Activated effector memory CD4-positive, alpha-beta T cell treated with anti-CD3 and anti-CD28 coated beads, Interleukin-2, amount 50 U/mL, for 16 hours (primary cell): ENCODE results near the gene SPATA31D1.
"Not testable (repeated sequence)": the region's sequence is repeated elsewhere in the genome, so short reads cannot be mapped to it uniquely, and the experiment has no call there.

Source experiments
- DNase-seq: peaks from one replicate; pipeline ENCODE4 v3.0.0-alpha.2; 2020

SPATA31D1 gene

DNA sequence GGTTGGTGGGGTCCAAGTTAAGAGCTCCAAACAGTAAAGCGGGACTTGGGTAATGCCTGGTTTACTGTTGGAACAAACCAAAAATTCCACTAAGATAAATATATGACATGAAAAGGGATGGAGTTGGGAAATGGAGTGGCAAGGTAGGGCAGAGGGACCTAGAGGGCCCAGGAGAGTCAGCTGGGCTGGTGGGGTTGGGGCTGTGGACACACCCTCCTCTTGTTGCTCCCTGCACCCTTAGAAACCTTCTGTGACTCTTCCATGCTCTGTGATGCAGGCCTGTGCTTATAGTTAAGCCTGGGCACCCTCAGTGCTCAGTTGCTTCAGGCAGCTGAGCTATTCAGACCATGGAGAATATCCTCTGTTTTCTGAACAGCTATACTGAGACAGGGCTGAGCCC is at the start of gene SPATA31D1:
Gene SPATA31D1 (plus strand): TSS at position 301 of the 400 bp plus-strand sequence. CDS start 47 bp downstream, at position 348.
- not testable (repeated sequence) for DNase-seq

DNA sequence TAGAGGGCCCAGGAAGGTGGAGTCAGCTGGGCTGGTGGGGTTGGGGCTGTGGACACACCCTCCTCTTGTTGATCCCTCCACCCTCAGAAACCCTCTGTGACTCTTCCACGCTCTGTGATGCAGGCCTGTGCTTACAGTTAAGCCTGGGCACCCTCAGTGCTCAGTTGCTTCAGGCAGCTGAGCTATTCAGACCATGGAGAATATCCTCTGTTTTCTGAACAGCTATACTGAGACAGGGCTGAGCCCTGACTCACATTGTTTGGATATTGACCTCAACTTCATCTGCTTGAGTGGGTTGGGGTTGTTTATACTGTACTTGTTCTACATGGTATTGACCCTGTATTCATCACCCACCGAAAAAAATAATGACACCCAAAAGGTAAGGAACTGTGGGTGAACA is 45.2 kb upstream of the SPATA31D1 start, which contains the start of gene SPATA31D3:
Gene SPATA31D3 (plus strand): TSS at position 108 of the 400 bp plus-strand sequence. CDS start 86 bp downstream, at position 194.
- DNase-seq: not testable (repeated sequence)

- not testable (repeated sequence) for DNase-seq
Measured at GRCh38 chr9:81948650-81949049, 39.9 kb upstream of the SPATA31D1 start.

GRCh38 chr9:81953096-81953495 is 35.5 kb upstream of the SPATA31D1 start:
- DNase-seq: no peak

GRCh38 chr9:81955625-81956024 is 32.9 kb upstream of the SPATA31D1 start:
- no peak for DNase-seq

DNA sequence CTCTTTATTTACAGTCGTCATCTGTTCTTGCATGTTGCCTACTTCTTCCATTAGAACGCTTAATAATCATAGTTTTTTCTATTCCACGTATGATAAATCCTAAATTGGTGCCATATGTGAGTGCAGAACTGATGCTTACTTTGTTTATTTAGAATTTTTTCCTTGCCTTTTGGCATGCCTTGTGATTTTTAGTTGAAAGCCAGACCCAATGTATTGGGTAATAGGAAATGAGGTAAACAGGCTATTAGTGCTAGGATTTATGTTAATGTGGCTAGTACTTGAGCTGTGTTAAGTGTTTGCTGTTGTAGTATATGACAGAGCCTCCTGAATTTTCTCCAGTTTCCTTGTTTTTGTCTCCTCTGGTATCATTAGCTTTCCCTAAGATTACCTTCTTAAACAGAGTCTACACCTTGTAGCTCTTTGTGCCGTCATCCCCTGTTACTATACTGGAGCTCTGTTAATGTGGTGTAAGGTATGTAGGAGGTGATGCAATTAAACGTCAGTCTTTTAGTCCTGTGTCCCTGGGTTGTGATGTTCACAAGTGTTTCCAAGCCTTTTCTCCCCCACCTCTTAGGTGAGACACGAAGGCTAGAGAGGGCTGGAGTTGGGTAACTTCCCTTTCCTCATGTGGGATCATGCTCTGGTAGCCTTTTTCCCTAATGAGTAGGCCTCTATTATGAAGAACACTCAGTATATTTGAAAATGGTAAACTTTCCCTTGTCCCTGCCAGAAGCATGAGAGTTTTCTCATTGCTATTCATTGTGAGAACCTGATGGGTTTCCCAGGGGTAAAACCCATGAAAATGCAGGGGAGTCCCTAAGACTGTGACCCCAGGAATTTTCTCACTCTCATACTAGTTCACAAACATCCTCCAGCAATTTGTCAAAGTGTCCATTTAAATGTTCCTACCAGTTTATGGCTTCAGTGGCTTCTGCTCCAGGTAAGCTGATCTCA is 24.1 kb upstream of the SPATA31D1 start:
- no peak for DNase-seq

DNA sequence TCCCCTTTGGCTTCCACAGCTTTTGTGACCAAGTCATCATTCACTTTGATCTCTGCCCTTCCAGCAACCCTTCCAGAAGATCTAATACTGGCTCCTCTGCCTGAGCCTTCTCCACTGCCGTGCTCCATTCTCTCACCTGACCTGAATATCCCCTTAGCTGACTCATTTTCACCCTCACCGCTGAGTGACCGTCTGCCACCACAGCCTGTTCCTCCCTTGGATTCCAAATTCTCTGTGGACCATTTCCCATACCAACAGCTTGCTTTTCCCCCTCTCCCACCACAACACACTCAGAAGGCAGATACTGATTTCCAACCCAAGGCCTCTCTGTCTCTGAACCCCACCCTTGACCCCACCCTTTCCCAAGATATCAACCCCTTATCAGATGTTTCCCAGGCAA is 20.5 kb upstream of the SPATA31D1 start:
- DNase-seq: no peak

- DNase-seq: no peak
Measured at GRCh38 chr9:81969971-81970370, 18.6 kb upstream of the SPATA31D1 start.

DNA sequence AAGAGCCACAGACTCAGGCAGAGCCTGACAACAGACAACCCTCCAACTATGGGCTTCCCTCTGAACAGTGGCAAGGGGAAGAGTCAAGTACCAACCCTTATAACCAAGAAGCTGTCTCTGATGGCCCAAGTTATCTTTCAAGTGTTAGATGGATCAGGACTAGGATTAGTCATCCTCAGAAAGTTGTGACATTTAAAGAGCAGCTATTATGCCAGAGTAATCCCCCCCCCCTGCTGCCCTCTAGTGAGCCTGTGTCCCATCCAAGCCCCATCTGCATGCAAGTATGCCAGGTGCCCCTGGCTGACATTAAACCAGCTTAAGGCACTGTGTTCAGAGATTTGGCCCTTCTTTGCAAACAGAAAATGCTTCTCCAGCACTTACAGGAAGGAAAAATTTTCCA is 16.8 kb upstream of the SPATA31D1 start:
- no peak for DNase-seq

DNA sequence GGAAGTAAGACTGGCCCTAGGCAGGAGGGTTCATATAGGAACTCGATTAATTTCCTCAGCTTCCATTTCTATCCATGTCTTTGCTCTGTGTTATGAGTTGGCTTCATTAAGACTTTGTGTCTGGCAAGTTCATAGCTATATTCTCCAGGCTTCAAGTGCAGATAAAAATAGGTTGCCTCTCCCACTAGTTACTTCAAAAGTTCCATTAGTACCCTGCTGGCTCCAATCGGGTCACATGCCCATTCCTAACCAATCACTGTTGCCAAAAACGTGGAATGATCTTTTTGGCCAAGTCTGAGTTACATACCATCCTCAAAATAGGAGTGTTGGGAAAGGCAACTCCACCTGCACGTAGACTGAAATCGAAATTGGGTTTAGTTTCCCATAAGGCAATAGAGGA is 13.8 kb upstream of the SPATA31D1 start:
- no peak for DNase-seq

DNA sequence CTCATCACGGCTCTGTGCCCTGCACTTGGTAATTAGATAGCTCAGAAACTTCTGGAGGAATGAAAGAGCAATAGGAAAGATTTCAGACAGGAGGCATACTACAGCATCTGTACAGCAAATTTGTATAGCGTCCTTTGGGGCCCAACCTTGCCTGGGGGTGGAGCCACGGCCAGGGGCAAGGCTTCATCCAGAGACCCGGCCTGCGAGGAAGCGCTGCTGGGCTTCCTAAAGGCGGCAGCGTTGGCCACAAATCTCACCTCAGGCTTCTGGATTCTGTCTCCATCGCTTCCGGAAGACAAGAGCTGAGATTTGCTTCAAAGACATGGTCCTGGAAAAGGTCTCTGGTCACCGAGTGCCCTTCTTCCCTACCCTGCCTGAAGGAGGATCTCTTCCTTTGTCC is 12.2 kb upstream of the SPATA31D1 start:
- no peak for DNase-seq

DNA sequence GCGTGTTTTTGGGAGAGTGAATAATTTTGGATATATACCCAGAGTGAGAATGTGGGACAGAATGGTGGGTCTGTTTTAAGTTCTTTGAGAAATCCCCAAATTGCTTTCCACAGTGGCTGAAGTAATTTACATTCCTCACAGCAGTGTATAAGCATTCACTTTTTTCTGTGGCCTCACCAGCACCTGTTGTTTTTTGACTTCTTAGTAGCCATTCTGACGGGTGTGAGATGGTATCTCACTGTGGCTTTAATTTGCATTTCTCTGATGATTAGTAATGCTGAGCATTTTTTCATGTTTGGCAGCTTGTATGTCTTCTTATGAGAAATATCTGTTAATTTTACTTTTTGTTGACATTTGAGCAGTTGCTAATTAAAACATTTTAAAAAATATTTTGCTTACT is 9.4 kb upstream of the SPATA31D1 start:
- DNase-seq: no peak

GRCh38 chr9:81980568-81980967 is 8.0 kb upstream of the SPATA31D1 start:
- DNase-seq: no peak

- DNase-seq: no peak
Measured at GRCh38 chr9:81981883-81982282, 6.7 kb upstream of the SPATA31D1 start.

- DNase-seq: no peak
Measured at GRCh38 chr9:81984928-81985327, 3.6 kb upstream of the SPATA31D1 start.

- no peak for DNase-seq
Measured at GRCh38 chr9:81986051-81986450, 2.5 kb upstream of the SPATA31D1 start.

DNA sequence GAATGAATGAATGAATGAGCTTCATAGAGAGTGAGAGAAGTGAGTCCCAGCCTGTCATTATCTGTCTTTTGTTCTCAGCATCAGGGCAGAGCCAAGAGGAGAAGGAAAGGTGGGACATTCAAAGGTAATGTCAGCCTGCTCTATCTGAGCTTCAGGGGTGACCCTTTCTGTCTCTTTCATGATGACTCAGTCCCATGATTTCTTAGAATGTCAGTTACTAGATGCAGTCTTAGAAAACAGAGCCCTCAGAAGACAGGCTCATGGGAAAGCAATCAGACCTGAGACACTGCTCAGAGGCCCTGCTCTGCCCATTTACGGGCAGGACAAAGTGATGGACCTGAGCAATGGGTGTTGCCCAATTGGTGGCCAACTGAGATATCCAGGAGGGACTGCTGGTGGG is 1.1 kb downstream of the SPATA31D1 start:
- DNase-seq: no peak

- no peak for DNase-seq
Measured at GRCh38 chr9:81993656-81994055, 5.1 kb downstream of the SPATA31D1 start.

- no peak for DNase-seq
Measured at GRCh38 chr9:81999806-82000205, 11.2 kb downstream of the SPATA31D1 start.

GRCh38 chr9:82010711-82011110 is 22.1 kb downstream of the SPATA31D1 start:
- DNase-seq: no peak

DNA sequence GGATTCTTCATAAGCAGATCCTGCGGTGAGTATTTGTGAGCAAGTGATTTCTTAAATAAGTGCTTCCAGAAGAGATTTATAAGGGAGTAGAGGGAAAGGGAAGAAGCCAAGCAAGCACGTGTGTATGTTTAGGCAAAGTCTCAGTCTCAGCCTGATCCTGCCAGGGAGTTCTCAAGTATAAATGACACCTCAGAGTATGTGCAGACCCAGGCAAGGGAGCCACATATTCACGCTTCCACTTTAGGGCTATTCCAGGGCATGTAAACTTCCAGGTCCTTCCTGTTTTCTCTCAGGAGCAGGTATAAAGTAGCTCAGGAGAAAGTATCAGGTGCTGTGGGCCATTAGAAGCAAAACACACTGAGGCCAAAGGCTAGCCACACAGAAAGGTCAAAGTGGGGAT is 22.6 kb downstream of the SPATA31D1 start:
- DNase-seq: no peak

GRCh38 chr9:82012276-82012675 is 23.7 kb downstream of the SPATA31D1 start:
- no peak for DNase-seq

DNA sequence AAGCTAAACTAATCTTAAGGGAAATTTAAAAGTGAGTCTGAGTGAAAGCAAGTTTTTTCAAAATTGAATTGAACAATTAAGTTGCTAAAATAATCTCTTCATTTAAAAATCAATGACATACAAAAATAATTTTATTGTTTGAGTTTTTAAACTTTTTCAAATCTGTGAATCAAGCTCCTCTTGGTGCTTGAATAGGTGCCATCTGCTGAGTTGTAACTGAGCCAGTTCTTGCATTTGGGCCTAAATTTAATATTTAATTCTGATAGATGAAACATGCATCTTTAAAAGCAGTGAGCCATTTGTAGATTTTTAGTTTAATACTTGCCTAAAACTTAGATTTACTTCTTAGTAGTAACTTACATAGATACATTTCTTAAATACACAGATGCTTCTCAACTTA is 31.8 kb downstream of the SPATA31D1 start:
- DNase-seq: no peak

DNA sequence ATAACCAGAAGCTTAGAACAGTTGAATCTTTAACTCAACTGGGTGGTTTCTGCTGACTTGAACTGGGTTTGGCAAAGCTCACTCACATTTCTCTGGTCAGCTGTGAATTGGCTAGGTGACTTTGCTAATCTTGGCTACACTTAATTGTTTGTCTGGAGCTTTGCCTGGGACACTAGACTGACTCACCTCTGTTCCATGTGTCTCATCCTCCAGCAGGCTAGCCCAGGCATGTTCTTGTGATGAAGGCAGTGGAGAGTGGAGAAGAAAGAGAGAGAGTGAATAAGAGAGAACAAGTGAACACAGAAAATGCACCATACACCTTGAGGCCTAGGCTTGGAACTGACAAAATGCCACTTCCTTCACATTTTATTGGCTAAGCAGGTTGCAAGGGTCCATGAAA is 32.6 kb downstream of the SPATA31D1 start:
- DNase-seq: no peak

- no peak for DNase-seq
Measured at GRCh38 chr9:82022121-82022520, 33.5 kb downstream of the SPATA31D1 start.
